Cardiac muscle cell (in vitro differentiated cells and primary cell): Measurements from ENCODE around the gene RAB11FIP3. TPM values are rescaled to one million over a fixed set of nuclear protein-coding genes. Genes with fewer than 3 reads are reported as not detected.
"Not testable (repeated sequence)": the region's sequence is repeated elsewhere in the genome, so short reads cannot be mapped to it uniquely, and the experiment has no call there.

ENCODE experiments used
- DNase-seq, 2 donors: peaks; one replicate each; pipeline versions ENCODE4 v3.0.0 to v3.0.0-alpha.2; 2010 to 2017; ENCODE audit warnings: low read depth in 1 of 2, low spot score in 1 of 2
- H3K27ac ChIP-seq: fragments of 200-600 bp; sonication (generic); 2 replicates; pipeline ENCODE4 v1.5.1; 2016
- H3K27me3 ChIP-seq: fragments of 200-600 bp; sonication (generic); 2 replicates; pipeline ENCODE4 v1.6.0; 2016; ENCODE audit warnings: control low read depth
- H3K36me3 ChIP-seq: fragments of 200-600 bp; sonication (generic); 2 replicates; pipeline ENCODE4 v1.5.1; 2016; ENCODE audit warnings: control low read depth
- H3K4me1 ChIP-seq: fragments of 200-600 bp; sonication (generic); 2 replicates; pipeline ENCODE4 v1.8.1; 2017; ENCODE audit warnings: low read depth, mild to moderate bottlenecking, mixed run types
- H3K4me3 ChIP-seq: fragments of 200-600 bp; sonication (generic); 2 replicates; pipeline ENCODE4 v1.5.1; 2016; ENCODE audit warnings: mild to moderate bottlenecking
- H3K9me3 ChIP-seq: fragments of 200-600 bp; sonication (generic); 2 replicates; pipeline ENCODE4 v1.5.1; 2017; ENCODE audit warnings: low read depth, mild to moderate bottlenecking, control low read depth
- CTCF ChIP-seq: IDR thresholded peaks from 2 replicates; pipeline ENCODE4 v1.5.1; 2012; ENCODE audit warnings: low read depth, mild to moderate bottlenecking, low read length
- polyA plus RNA-seq: library from polyadenylated mRNA; unstranded; fragments of >200 nt; fragmentation: Nextera tagmentation; extraction: Ambion mirVana; gene quantifications from 2 replicates; pipeline ENCODE4 v1.2.1, GENCODE V29; 2016
- total RNA-seq: library from RNA; depleted of rRNA; stranded (reverse); fragments of >200 nt; gene quantifications from 2 replicates; pipeline ENCODE4 v1.2.3, GENCODE V29; 2016

Gene RAB11FIP3
- total and polyA plus RNA-seq, 2 experiments from 2014 or later: 55.3 to 77.1 TPM

- peak; percentile 61 to 80 for DNase-seq
- H3K27me3 ChIP-seq: no peaks in the 10 kb centered on the region
- no peaks in the 10 kb centered on the region for H3K9me3 ChIP-seq
- H3K4me3 ChIP-seq: peak within 1 kb of the TSS; percentile 100
- peak within 1 kb of the TSS; percentile 76 for H3K27ac ChIP-seq
- TF ChIP-seq CTCF: no peak
- peaks cover 1% of the 10 kb centered on the region for H3K36me3 ChIP-seq
- peaks cover 25% of the 10 kb centered on the region for H3K4me1 ChIP-seq
Observed at GRCh38 chr16:381789-382717, 43.4 kb upstream of the RAB11FIP3 start, which contains the start of gene PGAP6. Gene PGAP6, minus strand, starts transcription at chr16:381978. Its CDS starts 157 bp downstream, at chr16:381821.

GRCh38 chr16:383326-384051, 42.0 kb upstream of the RAB11FIP3 start:
- Histone ChIP-seq H3K4me3 (peak overlapping the region; percentile 100), H3K9me3 (no peaks in the 10 kb centered on the region), H3K27me3 (no peaks in the 10 kb centered on the region), H3K36me3 (no peaks in the 10 kb centered on the region), H3K27ac (peak overlapping the region; percentile 66), H3K4me1 (peaks cover 30% of the 10 kb centered on the region)
- DNase-seq: peak in 1 of 2 donors; percentile 42
- no peak for TF ChIP-seq CTCF

- peak; percentile 5 for TF ChIP-seq CTCF
- no peaks in the 10 kb centered on the region for H3K36me3 ChIP-seq
- no peaks in the 10 kb centered on the region for H3K9me3 ChIP-seq
- peaks cover 46% of the 10 kb centered on the region for H3K4me1 ChIP-seq
- peak in 1 of 2 donors; percentile 60 for DNase-seq
- H3K27ac ChIP-seq: peak overlapping the region; percentile 93
- H3K4me3 ChIP-seq: no peak overlapping the region
- H3K27me3 ChIP-seq: no peaks in the 10 kb centered on the region
Observed at GRCh38 chr16:386641-387156, 38.8 kb upstream of the RAB11FIP3 start.

GRCh38 chr16:387761-388666, 37.4 kb upstream of the RAB11FIP3 start:
- Histone ChIP-seq H3K4me1 (peaks cover 46% of the 10 kb centered on the region), H3K27ac (peak overlapping the region; percentile 93)
- not testable (repeated sequence) for H3K9me3 ChIP-seq, H3K4me3 ChIP-seq, H3K36me3 ChIP-seq, H3K27me3 ChIP-seq
- peak; percentile 22 for TF ChIP-seq CTCF
- DNase-seq: peak; percentile 69 to 86

- Histone ChIP-seq H3K4me3 (no peak overlapping the region), H3K36me3 (no peaks in the 10 kb centered on the region), H3K9me3 (no peaks in the 10 kb centered on the region), H3K27ac (peak overlapping the region; percentile 93), H3K4me1 (peaks cover 35% of the 10 kb centered on the region), H3K27me3 (no peaks in the 10 kb centered on the region)
- TF ChIP-seq CTCF: no peak
- no peak for DNase-seq
Observed at GRCh38 chr16:389352-389751, 36.1 kb upstream of the RAB11FIP3 start.
